CD1c-positive myeloid dendritic cell (primary cell): Measurements from ENCODE around the gene ERVV-1.
"Not testable (repeated sequence)": the region's sequence is repeated elsewhere in the genome, so short reads cannot be mapped to it uniquely, and the experiment has no call there.

Experiments
- DNase-seq: peaks from one replicate; pipeline ENCODE4 v3.0.0-alpha.2; 2016; ENCODE audit errors: extremely low spot score

Gene ERVV-1

GRCh38 chr19:53019684-53020083 lies 6.0 kb downstream of the ERVV-1 start:
- DNase-seq: no peak

DNA sequence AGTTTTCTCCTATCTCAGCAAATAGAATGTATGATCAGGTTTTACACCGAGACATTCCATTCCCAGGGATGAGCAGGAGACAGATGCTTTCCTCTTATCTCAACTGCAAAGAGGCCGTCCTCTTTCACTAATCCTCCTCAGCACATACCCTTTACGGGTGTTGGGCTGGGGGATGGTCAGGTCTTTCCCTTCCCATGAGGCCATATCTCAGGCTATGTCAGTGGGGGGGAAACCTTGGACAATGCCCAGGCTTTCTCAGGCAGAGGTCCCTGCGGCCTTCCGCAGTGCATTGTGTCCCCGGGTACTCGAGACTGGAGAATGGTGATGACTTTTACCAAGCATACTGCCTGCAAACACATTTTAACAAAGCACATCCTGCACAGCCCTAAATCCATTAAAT lies 14.6 kb downstream of the ERVV-1 start:
- not testable (repeated sequence) for DNase-seq

DNA sequence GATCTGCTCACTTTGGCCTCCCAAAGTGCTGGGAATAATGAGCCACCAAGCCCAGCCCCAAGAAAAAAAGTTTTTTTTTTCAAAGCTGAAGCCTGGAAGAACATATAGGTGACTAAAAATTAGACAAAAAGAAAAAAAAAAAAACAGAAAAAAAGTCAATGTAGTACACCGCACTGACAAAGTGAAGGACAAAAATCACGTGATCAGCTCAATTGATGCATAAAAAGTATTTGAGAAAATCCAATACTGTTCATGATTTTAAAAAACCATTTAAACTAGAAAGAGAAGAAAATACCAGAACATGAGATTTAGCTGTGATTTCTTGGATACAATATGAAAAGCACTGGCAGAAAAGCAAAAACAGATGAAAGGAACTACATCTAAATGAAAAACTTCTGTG lies 20.3 kb downstream of the ERVV-1 start:
- no peak for DNase-seq

DNA sequence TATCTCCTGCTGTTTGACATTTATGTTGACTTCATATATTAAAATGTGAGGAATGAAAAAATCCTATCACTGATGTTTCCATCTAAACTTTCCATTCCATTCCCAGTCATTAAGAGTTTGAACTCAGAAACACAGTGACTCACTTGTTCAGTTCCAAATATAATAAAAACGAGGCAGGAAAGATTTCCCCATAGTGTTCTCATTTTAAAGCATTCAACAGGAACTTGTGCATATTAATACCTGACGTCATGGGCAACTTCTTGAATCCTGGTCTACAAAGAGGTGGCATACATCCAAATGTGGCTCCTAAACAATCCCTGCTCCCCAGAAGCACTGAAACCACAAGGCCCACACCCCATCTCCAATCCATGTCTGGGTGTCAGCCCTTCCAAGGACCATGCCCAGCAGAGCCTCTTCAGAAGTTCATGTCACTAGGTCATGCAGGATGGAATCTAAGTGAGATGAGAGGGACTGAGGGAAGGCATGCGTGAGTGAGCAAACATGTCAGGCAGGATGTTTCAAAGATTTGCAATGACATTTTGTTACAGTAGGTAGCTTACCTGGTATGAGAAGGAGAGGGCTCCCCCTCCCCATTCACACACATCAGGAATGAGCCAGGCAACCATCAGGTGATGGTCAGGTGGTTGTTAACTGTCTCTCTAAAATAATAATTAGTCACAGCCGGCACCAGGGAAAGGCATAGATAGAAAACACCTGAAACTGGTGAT lies 21.4 kb downstream of the ERVV-1 start:
- no peak for DNase-seq

DNA sequence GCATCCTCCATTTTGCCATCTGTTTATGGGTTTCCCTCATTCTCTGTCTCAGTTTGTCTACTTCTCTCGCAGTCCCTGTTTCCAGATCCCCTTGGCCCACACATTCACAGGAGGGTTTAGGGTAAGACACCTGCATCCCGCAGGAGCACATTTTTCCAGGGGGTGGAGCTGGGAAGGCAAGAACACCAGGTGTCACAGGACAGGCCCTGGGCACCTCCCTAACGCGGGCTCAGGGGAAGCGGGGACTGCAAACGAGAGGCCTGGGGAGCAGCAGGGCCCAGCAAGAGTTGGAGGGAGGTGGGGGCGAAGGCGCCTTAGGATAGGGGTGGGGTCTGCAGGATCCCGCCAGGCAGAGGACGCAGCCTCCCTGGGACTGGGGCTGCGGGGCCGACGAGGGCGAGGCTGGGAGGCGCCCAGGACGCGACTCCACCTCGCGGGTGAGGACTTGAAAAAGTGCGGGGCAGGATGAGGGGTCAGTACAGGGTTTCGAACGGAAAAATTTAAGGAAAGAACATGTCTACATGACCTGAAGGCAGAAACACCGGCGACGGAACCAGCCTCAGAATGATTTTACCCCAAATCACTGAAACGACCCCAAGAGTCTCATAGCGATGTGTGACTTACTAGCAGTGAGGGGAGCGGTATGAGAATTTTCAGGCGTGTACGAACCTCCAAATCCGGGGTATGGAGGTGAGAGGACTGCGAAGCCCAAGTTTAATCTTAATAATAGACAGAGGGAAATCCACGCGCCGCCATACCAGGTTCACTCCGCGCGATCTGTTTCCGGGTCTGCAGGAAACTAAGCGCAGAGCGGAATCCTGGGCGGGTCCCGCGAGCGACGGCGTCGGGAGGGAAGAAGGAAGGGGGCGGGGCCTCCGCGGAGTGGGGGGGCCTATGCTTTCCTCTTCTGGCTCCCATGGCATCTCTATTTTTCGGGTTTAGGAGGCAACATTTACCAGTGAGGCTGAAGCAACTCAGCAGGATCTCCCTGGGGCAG lies 23.7 kb downstream of the ERVV-1 start:
- DNase-seq: no peak

DNA sequence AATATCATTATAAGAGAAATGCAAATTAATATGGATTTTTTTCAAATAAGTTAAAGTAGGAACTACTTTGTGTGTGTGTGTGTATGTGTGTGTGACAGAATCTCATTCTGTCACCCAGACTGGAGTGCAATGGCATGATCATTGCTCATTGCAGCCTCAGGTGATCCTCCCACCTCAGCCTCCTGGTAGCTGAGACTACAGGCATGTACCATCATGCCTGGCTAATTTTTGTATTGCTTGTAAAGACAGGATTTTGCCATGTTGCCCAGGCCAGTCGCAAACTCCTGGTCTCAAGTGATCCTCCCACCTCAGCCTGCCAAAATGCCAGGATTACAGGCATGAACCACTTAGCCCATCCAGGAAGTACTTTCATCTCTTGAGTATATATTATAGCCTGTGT lies 27.6 kb downstream of the ERVV-1 start:
- no peak for DNase-seq

DNA sequence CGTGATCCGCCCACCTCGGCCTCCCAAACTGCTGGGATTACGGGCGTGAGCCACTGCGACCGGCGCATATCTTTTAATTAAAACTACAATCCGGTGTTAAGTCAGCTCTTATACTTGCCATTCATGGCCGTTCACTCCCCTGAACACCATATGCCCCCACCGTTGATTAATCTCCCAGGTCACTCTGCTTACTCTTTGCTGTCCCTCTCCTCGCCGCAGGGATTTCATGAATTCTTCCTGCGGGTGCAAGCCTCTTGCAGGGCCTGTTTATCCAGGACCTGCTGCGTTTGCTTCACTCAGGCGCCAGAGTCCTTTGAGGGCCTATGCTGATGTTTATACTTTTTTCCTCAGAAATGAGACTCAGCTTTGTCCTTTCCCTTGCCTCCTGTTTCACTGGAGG lies 31.8 kb downstream of the ERVV-1 start:
- DNase-seq: no peak

GRCh38 chr19:53047379-53047778 lies 33.7 kb downstream of the ERVV-1 start:
- no peak for DNase-seq

GRCh38 chr19:53055117-53055516 lies 41.4 kb downstream of the ERVV-1 start:
- no peak for DNase-seq

DNA sequence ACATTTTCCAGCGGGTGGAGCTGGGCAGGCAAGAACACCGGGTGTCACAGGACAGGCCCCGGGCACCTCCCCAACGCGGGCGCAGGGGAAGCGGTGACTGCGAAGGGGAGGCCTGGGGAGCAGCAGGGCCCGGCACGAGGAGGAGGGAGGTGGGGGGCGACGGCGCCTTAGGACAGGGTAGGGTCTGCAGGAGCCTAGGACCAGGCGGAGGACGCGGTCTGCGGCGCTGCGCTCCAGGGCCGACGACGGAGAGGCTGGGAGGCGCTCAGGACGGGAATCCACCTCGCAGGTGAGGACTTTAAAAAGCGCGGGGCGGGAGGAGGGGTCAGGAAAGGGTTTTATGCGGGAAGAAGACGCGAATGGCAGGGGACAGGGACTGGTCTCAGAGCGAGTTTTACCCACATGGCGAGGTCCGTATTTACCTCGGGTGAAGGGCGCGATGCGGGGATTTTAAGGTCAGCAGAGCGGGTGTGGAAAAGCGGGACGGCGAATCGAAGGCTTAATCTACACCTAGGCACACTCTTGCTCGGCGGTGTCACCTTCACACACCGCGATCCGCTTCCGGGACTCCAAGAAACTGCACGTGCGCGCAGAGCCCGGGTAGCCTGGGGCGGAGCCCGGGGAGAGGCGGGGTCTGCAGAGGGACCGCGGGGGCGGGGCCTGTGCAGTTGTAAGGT lies 44.3 kb downstream of the ERVV-1 start:
- no peak for DNase-seq
